H1 (cell line): ENCODE measurements around the gene NMD3. TPM values are rescaled to one million over a fixed set of nuclear protein-coding genes. Genes with fewer than 3 reads are reported as not detected.

ENCODE experiments used
- CTCF ChIA-PET: fragments of 300-600 bp; sonication (Branson Sonifier 250); formaldehyde crosslinking; loops from one replicate; lab custom pipeline; 2021; ENCODE audit not compliant: partially characterized antibody; lab: Charles Lee
- POLR2A ChIA-PET: fragments of 300-600 bp; sonication (Branson Sonifier 250); formaldehyde crosslinking; loops from one replicate; lab custom pipeline; 2021; ENCODE audit warnings: inconsistent platforms; ENCODE audit not compliant: partially characterized antibody; lab: Charles Lee
- DNase-seq, 2 experiments: peaks; one replicate each; pipeline versions ENCODE4 v3.0.0 to v3.0.0-alpha.2; 2010 to 2022; ENCODE audit warnings: low spot score in 2 of 2, low read depth in 1 of 2, mixed read lengths in 1 of 2
- FAIRE-seq: peaks from 2 replicates; lab custom pipeline; 2011; peaks lifted over from hg19 to GRCh38; lab: Jason Lieb, UNC
- H2AFZ ChIP-seq: 2 replicates; pipeline ENCODE4 v1.8.1; 2012; ENCODE audit warnings: low read length, inconsistent platforms
- H2AK5ac ChIP-seq: 2 replicates; pipeline ENCODE4 v1.6.1; 2013; ENCODE audit warnings: low read depth, low read length
- H2BK120ac ChIP-seq: replicated peaks from 2 replicates; pipeline ENCODE3; 2013; ENCODE audit warnings: low read depth, low read length, inconsistent platforms
- H2BK12ac ChIP-seq: 2 replicates; pipeline ENCODE4 v1.6.1; 2013; ENCODE audit warnings: low read depth, low read length
- H2BK15ac ChIP-seq: 2 replicates; pipeline ENCODE4 v1.6.1; 2013; ENCODE audit warnings: low read length
- H2BK20ac ChIP-seq: 2 replicates; pipeline ENCODE4 v1.6.1; 2013; ENCODE audit warnings: low read length
- H2BK5ac ChIP-seq: 2 replicates; pipeline ENCODE4 v1.6.1; 2013; ENCODE audit warnings: low read depth, low read length
- H3K14ac ChIP-seq: 2 replicates; pipeline ENCODE4 v1.6.1; 2013; ENCODE audit warnings: inconsistent platforms; ENCODE audit not compliant: insufficient read length
- H3K18ac ChIP-seq: 2 replicates; pipeline ENCODE4 v1.6.1; 2013; ENCODE audit warnings: low read length; ENCODE audit errors: extremely low read depth
- H3K23ac ChIP-seq: 2 replicates; pipeline ENCODE4 v1.6.1; 2013; ENCODE audit warnings: inconsistent platforms; ENCODE audit not compliant: insufficient read length
- H3K23me2 ChIP-seq: 2 replicates; pipeline ENCODE4 v1.6.1; 2013; ENCODE audit warnings: low read depth, low read length
- H3K27ac ChIP-seq: 2 replicates; pipeline ENCODE4 v1.6.1; 2011; ENCODE audit warnings: low read depth, low read length, inconsistent platforms
- H3K27me3 ChIP-seq, 4 experiments: replicated peaks in 1 of 4; 1 replicate in 1 of 4; 2 replicates in 3 of 4; pipeline versions ENCODE4 v1.6.1 to v1.8.1; 2011 to 2013; ENCODE audit warnings: low read length in 3 of 4, mild to moderate bottlenecking in 3 of 4, inconsistent platforms in 2 of 4, mixed read lengths in 2 of 4, moderate library complexity in 1 of 4; ENCODE audit not compliant: control insufficient read depth in 3 of 4, insufficient read depth in 3 of 4; ENCODE audit errors: extremely low read depth in 1 of 4
- H3K36me3 ChIP-seq, 4 experiments: 2 replicates each; pipeline versions ENCODE4 v1.6.1 to v1.8.1; 2011 to 2013; ENCODE audit warnings: mild to moderate bottlenecking in 4 of 4, low read length in 3 of 4, moderate library complexity in 2 of 4, control low read depth in 1 of 4, inconsistent platforms in 1 of 4; ENCODE audit not compliant: insufficient read depth in 4 of 4, control insufficient read depth in 2 of 4
- H3K4ac ChIP-seq: replicated peaks from 2 replicates; pipeline ENCODE3; 2013; ENCODE audit warnings: low read length, low read depth, mixed read lengths, inconsistent platforms; ENCODE audit not compliant: insufficient read length
- H3K4me1 ChIP-seq, 4 experiments: replicated peaks in 1 of 4; 1 replicate in 1 of 4; 2 replicates in 3 of 4; pipeline versions ENCODE4 v1.6.1 to v1.8.1; 2011 to 2013; ENCODE audit warnings: low read length in 3 of 4, inconsistent platforms in 2 of 4, mixed read lengths in 1 of 4; ENCODE audit not compliant: insufficient read depth in 4 of 4, control insufficient read depth in 3 of 4
- H3K4me2 ChIP-seq, 2 experiments: 2 replicates each; pipeline versions ENCODE4 v1.6.1 to v1.8.1; 2011 to 2013; ENCODE audit warnings: low read depth in 2 of 2, low read length in 2 of 2, control low read depth in 1 of 2, inconsistent platforms in 1 of 2, mild to moderate bottlenecking in 1 of 2; ENCODE audit not compliant: insufficient read depth in 1 of 2
- H3K4me3 ChIP-seq, 4 experiments: fragments of 200-600, 300-600 bp in 1 of 4; sonication (generic), shearing (Covaris generic), sonication (Bioruptor Twin) in 1 of 4; 2 replicates each; pipeline versions ENCODE4 v1.5.1 to v1.8.1; 2011 to 2016; ENCODE audit warnings: low read length in 4 of 4, low read depth in 3 of 4, control low read depth in 2 of 4, inconsistent platforms in 2 of 4, mild to moderate bottlenecking in 2 of 4, mixed read lengths in 1 of 4, moderate library complexity in 1 of 4; ENCODE audit not compliant: insufficient read depth in 2 of 4; ENCODE audit errors: extremely low read depth in 1 of 4
- H3K56ac ChIP-seq: replicated peaks from 2 replicates; pipeline ENCODE3; 2013; ENCODE audit warnings: low read depth, mild to moderate bottlenecking, mixed read lengths, low read length, inconsistent platforms; ENCODE audit not compliant: insufficient read length
- H3K79me1 ChIP-seq: 2 replicates; pipeline ENCODE4 v1.6.1; 2013; ENCODE audit warnings: low read depth, low read length, control low read depth
- H3K79me2 ChIP-seq, 2 experiments: 2 replicates each; pipeline versions ENCODE4 v1.6.1 to v1.8.1; 2012 to 2013; ENCODE audit warnings: low read length in 2 of 2, mild to moderate bottlenecking in 2 of 2, inconsistent platforms in 1 of 2; ENCODE audit not compliant: insufficient read depth in 2 of 2, control insufficient read depth in 1 of 2
- H3K9ac ChIP-seq, 4 experiments: replicated peaks in 1 of 4; 1 replicate in 1 of 4; 2 replicates in 3 of 4; pipeline versions ENCODE4 v1.6.1 to v1.8.1; 2011 to 2013; ENCODE audit warnings: low read depth in 3 of 4, low read length in 3 of 4, control low read depth in 2 of 4, mild to moderate bottlenecking in 2 of 4, moderate library complexity in 2 of 4, inconsistent platforms in 1 of 4; ENCODE audit errors: extremely low read depth in 1 of 4
- H3K9me3 ChIP-seq, 2 experiments: 2 replicates each; pipeline versions ENCODE4 v1.6.1 to v1.8.1; 2012 to 2013; ENCODE audit warnings: mild to moderate bottlenecking in 2 of 2, moderate library complexity in 2 of 2, control low read depth in 1 of 2, inconsistent platforms in 1 of 2, low read depth in 1 of 2, low read length in 1 of 2, mixed read lengths in 1 of 2; ENCODE audit not compliant: insufficient read depth in 2 of 2
- H4K20me1 ChIP-seq, 2 experiments: replicated peaks in 1 of 2; 2 replicates each; pipeline versions ENCODE3 to v1.8.1; 2011 to 2013; ENCODE audit warnings: inconsistent platforms in 2 of 2, low read length in 2 of 2, mild to moderate bottlenecking in 1 of 2; ENCODE audit not compliant: insufficient read depth in 2 of 2, control insufficient read depth in 1 of 2
- H4K5ac ChIP-seq: 2 replicates; pipeline ENCODE4 v1.6.1; 2013; ENCODE audit warnings: low read length, low read depth, mixed read lengths, inconsistent platforms; ENCODE audit not compliant: insufficient read length
- H4K8ac ChIP-seq: 2 replicates; pipeline ENCODE4 v1.8.0; 2013; ENCODE audit warnings: mild to moderate bottlenecking, moderate library complexity, low read length, inconsistent platforms; ENCODE audit not compliant: insufficient read depth; ENCODE audit errors: extremely low read depth
- H4K91ac ChIP-seq: replicated peaks from 2 replicates; pipeline ENCODE3; 2013; ENCODE audit warnings: low read length, mixed read lengths, inconsistent platforms; ENCODE audit not compliant: insufficient read length
- EGR1 ChIP-seq: IDR thresholded peaks from 2 replicates; pipeline ENCODE4 v1.6.1; 2011; ENCODE audit warnings: low read depth, low read length, borderline replicate concordance
- KDM4A ChIP-seq: IDR thresholded peaks from one replicate; pipeline ENCODE4 v1.7.1; 2012; ENCODE audit warnings: low read depth, mild to moderate bottlenecking, moderate library complexity, low read length, inconsistent platforms; ENCODE audit not compliant: severe bottlenecking
- NANOG ChIP-seq: IDR thresholded peaks from 2 replicates; pipeline ENCODE4 v1.6.1; 2011; ENCODE audit warnings: low read length, low read depth, mild to moderate bottlenecking, inconsistent platforms; ENCODE audit not compliant: insufficient read depth, poor library complexity, severe bottlenecking
- NRF1 ChIP-seq: IDR thresholded peaks from 2 replicates; pipeline ENCODE4 v1.6.1; 2011; ENCODE audit warnings: mild to moderate bottlenecking, low read depth, low read length, improper control_type of control experiment
- POU5F1 ChIP-seq: IDR thresholded peaks from 2 replicates; pipeline ENCODE4 v1.6.1; 2011; ENCODE audit warnings: low read depth, mild to moderate bottlenecking, low read length, moderate library complexity
- RFX5 ChIP-seq: IDR thresholded peaks from 2 replicates; pipeline ENCODE4 v1.6.1; 2011; ENCODE audit warnings: low read depth, low read length, improper control_type of control experiment, borderline replicate concordance
- SIX5 ChIP-seq: IDR thresholded peaks from 2 replicates; pipeline ENCODE4 v1.6.1; 2011; ENCODE audit warnings: mild to moderate bottlenecking, low read depth, low read length
- SP1 ChIP-seq: IDR thresholded peaks from 2 replicates; pipeline ENCODE4 v1.6.1; 2011; ENCODE audit warnings: low read depth, low read length
- USF2 ChIP-seq: IDR thresholded peaks from 2 replicates; pipeline ENCODE4 v1.6.1; 2011; ENCODE audit warnings: low read length, improper control_type of control experiment
- ZNF274 ChIP-seq: IDR thresholded peaks from 2 replicates; pipeline ENCODE4 v1.7.0; 2012; ENCODE audit warnings: low read length, borderline replicate concordance; ENCODE audit errors: extremely low read depth
- WGBS, 2 experiments: shearing (Covaris generic) in 1 of 2; methylation state at CpG; one replicate each; pipeline versions ENCODE4 v1.1.6 to v1.1.7; 2013 to 2015; ENCODE audit warnings: low lambda C conversion rate in 2 of 2, mixed read lengths in 2 of 2, inconsistent platforms in 1 of 2, low coverage in 1 of 2, missing lambda C conversion rate in 1 of 2; ENCODE audit not compliant: insufficient replicate concordance in 2 of 2, insufficient coverage in 1 of 2, insufficient read length in 1 of 2; ENCODE audit errors: extremely low coverage in 1 of 2, missing lambda C conversion rate in 1 of 2; 5-methylcytosine and 5-hydroxymethylcytosine counted together
- polyA plus RNA-seq, 7 experiments: library from polyadenylated mRNA; depleted of rRNA in 3 of 7; stranded (reverse) in 5 of 7; unstranded in 2 of 7; fragments of >200 nt in 5 of 7; fragments of 200-250 nt in 2 of 7; gene quantifications; 1 replicate in 5 of 7; 2 replicates in 1 of 7; 4 replicates in 1 of 7; pipeline versions ENCODE4 v1.2.1 to v1.2.3, GENCODE V29; 2011 to 2013; ENCODE audit warnings: missing spikeins in 2 of 7, mixed read lengths in 2 of 7
- total RNA-seq: library from RNA; stranded (reverse); fragmentation: NEBNext Ultra II Directional; extraction: Animal tissue kit (Norgen Biotek cat#: 25700); gene quantifications from 2 replicates; pipeline ENCODE4 v1.2.1, GENCODE V29; 2021

Gene NMD3
- total and polyA plus RNA-seq, 2 of the 8 experiments (the other 6 are each of a cell fraction or from before 2014, with no cell fraction given): 12.1 to 64.2 TPM

- no peak for TF ChIP-seq POU5F1
- no peak for TF ChIP-seq NRF1
- no peak for TF ChIP-seq SP1
- no peak for TF ChIP-seq ZNF274
- no peak for TF ChIP-seq USF2
- TF ChIP-seq EGR1: no peak
- no peak for TF ChIP-seq NANOG
- TF ChIP-seq RFX5: no peak
- TF ChIP-seq KDM4A: no peak
- TF ChIP-seq SIX5: no peak
- ChIA-PET CTCF (interaction anchor here (0.8 to 1.3 kb wide), 2 partner anchors 9 to 510 kb away, joined by 3 to 4 read pairs; no protein-coding TSS in a partner anchor), POLR2A (interaction anchor here (1.8 kb wide), 1 partner anchor 9 kb away, joined by 15 read pairs; the partner anchor contains the start of gene NMD3)
- Histone ChIP-seq H3K56ac (no peak overlapping the region), H2AK5ac (no peak overlapping the region), H2BK15ac (no peak overlapping the region), H3K36me3 (peaks cover 2 to 63% (median 23%) of the 10 kb centered on the region in 4 experiments; a peak in 7 of 8 replicates), H2BK5ac (no peak overlapping the region), H3K23ac (no peak overlapping the region), H3K4ac (no peak overlapping the region), H4K20me1 (peaks cover 0 to 6% of the 10 kb centered on the region in 2 experiments), H2BK20ac (no peak overlapping the region), H3K79me2 (peaks cover 0 to 30% of the 10 kb centered on the region in 2 experiments; a peak in 2 of 4 replicates), H3K23me2 (peaks cover 2% of the 10 kb centered on the region; the same call in 1 of the 2 replicates), H3K79me1 (no peaks in the 10 kb centered on the region), H3K4me1 (no peaks in the 10 kb centered on the region), H3K18ac (no peak overlapping the region), H2BK120ac (no peak overlapping the region), H2BK12ac (no peak overlapping the region), H3K14ac (no peak overlapping the region), H3K9me3 (no peaks in the 10 kb centered on the region), H4K8ac (no peak overlapping the region), H2AFZ (no peak overlapping the region), H4K5ac (no peak overlapping the region), H4K91ac (no peak overlapping the region), H3K27me3 (no peaks in the 10 kb centered on the region), H3K9ac (no peak overlapping the region), H3K27ac (no peak overlapping the region), H3K4me2 (no peak overlapping the region), H3K4me3 (no peak overlapping the region)
- DNase-seq (no peak), FAIRE-seq (no peak)
- WGBS, 2 experiments: 85% methylated on average over 2 of the region's 2 CpGs; no CpG with 5 or more reads in 1 of the 2 experiments
These were observed 9.6 kb downstream of the NMD3 start for GRCh38 chr3:161230621-161231171.
